ENCODE results near the gene ANTKMT. TPM values are rescaled to one million over a fixed set of nuclear protein-coding genes. Genes with fewer than 3 reads are reported as not detected.
"Not testable (repeated sequence)": the region's sequence is repeated elsewhere in the genome, so short reads cannot be mapped to it uniquely, and the experiment has no call there.

ANTKMT gene
- total RNA-seq, 2 experiments from 2014 or later: 12.3 to 14.2 TPM

DNA sequence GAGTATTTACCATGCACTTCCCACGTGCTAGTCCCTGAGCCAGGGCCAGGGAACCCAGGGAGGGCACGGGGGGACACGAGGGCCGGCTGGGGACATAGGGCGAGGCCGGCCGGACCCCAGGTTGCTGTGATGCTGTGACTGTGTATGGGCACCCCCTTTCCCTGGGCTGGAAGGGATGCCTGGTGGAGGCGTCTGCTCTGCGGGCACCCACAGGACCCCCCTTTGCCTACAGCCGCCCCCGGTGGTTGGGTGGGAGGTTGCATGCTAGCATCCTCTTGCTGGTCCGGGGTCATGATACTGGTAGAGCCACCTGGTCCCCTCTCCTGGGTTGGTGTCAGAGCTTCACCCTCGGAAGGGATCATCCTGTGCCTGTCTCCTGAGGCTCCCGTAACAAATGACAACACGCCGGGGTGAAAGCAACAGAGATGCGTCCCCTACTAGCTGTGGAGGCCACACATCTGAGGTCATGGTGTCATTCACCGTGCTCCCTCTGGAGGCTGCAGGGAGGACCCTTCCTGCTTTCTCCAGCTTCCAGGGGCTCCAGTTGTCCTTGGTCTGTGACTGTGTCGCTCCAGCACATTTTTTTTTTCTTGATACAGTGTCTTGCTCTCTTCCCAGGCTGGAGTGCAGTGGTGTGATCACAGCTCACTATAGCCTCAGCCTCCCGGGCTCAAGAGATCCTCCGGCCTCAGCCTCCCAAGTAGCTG, 23.0 kb downstream of the ANTKMT start:
- Mint-ChIP-seq H3K4me3 (no peak overlapping the region), H3K9me3 (ENCODE audit: insufficient read depth) (no peaks in the 10 kb centered on the region), H3K4me1 (ENCODE audit: low read depth) (peaks cover 14% of the 10 kb centered on the region), H3K27ac (no peak overlapping the region), H3K27me3 (ENCODE audit: low read depth) (no peaks in the 10 kb centered on the region), H3K36me3 (ENCODE audit: low read depth) (peaks cover 4% of the 10 kb centered on the region)
- no peak for DNase-seq
- POLR2A ChIA-PET: no interaction called here
- CTCF ChIA-PET: interaction anchor here (0.6 to 1.8 kb wide), 4 partner anchors 13 to 28 kb away, joined by 3 to 5 read pairs (median 3); no protein-coding TSS in a partner anchor
- ATAC-seq: no peak

DNA sequence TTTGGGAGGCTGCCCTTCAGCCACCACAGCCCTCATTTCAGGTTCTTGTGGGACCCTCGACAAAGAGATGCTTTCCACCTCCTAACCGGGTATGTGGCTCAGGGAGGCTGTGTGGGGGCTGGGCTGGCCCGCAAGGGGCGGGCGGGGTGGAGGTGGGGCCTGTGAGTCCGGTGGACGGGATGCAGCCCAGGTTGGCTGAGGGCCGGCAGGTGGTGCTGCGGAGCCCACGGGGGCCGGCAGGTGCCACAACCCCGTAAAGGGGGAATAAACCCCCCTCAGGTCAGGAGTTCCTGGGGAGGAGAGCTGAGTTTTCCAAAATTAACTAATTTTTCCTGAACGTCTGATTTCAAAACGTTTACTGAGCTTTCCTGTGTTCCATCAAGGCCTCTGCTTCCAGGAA, 24.8 kb downstream of the ANTKMT start:
- CTCF ChIA-PET: interaction anchor here (1.3 to 1.8 kb wide), 2 partner anchors 30 to 39 kb away, joined by 3 to 6 read pairs; partner anchors contain the start of gene METRN

DNA sequence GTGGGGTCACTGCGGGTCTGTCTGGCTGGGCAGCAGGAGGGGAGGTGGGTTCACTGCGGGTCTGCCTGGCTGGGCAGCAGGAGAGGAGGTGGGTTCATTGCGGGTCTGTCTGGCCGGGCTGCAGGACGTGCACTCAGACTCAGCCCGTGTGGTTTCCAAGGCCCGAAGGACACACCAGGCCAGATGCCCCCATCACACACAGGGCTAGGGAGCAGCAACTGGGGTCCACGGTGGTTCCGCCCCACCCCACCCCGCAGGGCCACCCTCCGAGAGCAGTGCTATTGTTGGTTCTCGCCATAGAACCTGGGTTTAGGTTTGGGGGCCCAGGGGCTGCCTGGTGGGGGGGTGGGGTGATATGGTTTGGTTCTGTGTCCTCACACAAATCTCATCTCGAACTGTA, 25.7 kb downstream of the ANTKMT start:
- peaks cover 3% of the 10 kb centered on the region for H3K4me1 Mint-ChIP-seq (ENCODE audit: low read depth)
- CTCF ChIA-PET: no interaction called here
- ATAC-seq: no peak
- H3K4me3 Mint-ChIP-seq: no peak overlapping the region
- H3K9me3 Mint-ChIP-seq (ENCODE audit: insufficient read depth): no peaks in the 10 kb centered on the region
- H3K27ac Mint-ChIP-seq: no peak overlapping the region
- DNase-seq: no peak
- H3K27me3 Mint-ChIP-seq (ENCODE audit: low read depth): no peaks in the 10 kb centered on the region
- POLR2A ChIA-PET: no interaction called here
- H3K36me3 Mint-ChIP-seq (ENCODE audit: low read depth): no peaks in the 10 kb centered on the region

More for the DNA sequence above, 24.8 kb downstream of the ANTKMT start:
- H3K27me3 Mint-ChIP-seq (ENCODE audit: low read depth): no peaks in the 10 kb centered on the region
- no peak overlapping the region for H3K4me3 Mint-ChIP-seq
- H3K4me1 Mint-ChIP-seq (ENCODE audit: low read depth): peaks cover 3% of the 10 kb centered on the region
- H3K9me3 Mint-ChIP-seq (ENCODE audit: insufficient read depth): no peaks in the 10 kb centered on the region
- DNase-seq: no peak
- no peaks in the 10 kb centered on the region for H3K36me3 Mint-ChIP-seq (ENCODE audit: low read depth)
- no peak overlapping the region for H3K27ac Mint-ChIP-seq
- POLR2A ChIA-PET: no interaction called here
- ATAC-seq: no peak

DNA sequence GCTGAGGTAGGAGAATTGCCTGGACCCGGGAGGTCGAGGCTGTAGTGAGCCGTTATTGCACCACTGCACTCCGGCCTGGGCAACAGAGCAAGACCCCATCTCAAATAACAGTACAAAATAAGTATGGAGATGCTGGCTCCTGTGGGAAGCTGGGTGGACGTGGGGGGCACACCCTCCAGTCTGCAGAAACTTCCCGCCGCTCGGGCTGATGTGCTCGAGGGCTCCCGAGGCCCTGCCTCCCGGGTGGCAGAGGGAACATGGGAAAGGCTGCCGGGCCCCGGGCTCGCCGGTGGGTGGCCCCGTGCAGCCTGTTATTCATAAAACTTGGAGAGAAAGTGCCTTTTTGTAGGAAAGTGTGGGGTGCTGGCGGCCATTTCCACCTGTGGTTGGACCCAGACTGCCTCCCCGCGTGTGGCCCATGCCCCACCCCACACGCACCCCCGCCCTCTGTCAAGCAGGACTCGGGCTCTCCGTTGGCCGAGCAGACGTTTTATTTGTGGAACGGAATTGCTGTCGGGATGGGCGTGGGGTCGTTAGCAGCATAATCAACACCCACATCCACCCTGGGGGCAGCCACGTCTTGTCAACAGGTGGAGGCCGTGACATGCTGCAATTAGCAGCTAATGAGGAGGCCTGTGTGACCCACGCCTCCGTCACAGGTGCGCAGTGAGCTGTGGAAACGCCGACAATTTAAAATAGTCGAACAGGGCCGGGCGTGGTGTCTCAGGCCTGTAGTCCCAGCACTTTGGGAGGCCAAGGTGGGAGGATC, 27.2 kb downstream of the ANTKMT start:
- H3K27me3 Mint-ChIP-seq (ENCODE audit: low read depth): peaks cover 2% of the 10 kb centered on the region
- H3K27ac Mint-ChIP-seq: no peak overlapping the region
- no peak for DNase-seq
- H3K4me3 Mint-ChIP-seq: no peak overlapping the region
- H3K9me3 Mint-ChIP-seq (ENCODE audit: insufficient read depth): no peaks in the 10 kb centered on the region
- H3K4me1 Mint-ChIP-seq (ENCODE audit: low read depth): no peaks in the 10 kb centered on the region
- POLR2A ChIA-PET: no interaction called here
- CTCF ChIA-PET: interaction anchor here (1.5 kb wide), 1 partner anchor 33 kb away, joined by 3 read pairs; the partner anchor contains the start of gene METRN
- ATAC-seq: no peak
- H3K36me3 Mint-ChIP-seq (ENCODE audit: low read depth): no peaks in the 10 kb centered on the region

DNA sequence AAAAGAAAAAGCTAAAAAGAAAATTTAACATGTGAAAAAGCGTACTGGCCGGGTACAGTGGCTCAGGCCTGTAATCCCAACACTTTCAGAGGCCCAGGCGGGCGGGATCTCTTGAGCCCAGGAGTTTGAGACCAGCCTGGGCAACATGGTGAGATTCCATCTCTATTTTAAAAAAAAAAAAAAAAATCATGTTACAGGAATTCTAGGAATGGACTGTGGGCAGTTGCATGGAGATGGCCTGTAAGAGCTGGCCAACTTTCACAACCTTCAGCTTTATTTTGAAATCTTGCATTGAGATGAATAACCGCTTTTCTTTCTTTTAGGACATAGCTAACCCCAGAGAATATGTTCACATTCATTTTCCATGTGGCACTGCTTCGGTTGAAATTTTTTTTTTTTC, 28.1 kb downstream of the ANTKMT start:
- Mint-ChIP-seq H3K27ac (no peak overlapping the region), H3K36me3 (ENCODE audit: low read depth) (no peaks in the 10 kb centered on the region), H3K27me3 (ENCODE audit: low read depth) (peaks cover 2% of the 10 kb centered on the region), H3K4me1 (ENCODE audit: low read depth) (no peaks in the 10 kb centered on the region), H3K9me3 (ENCODE audit: insufficient read depth) (no peaks in the 10 kb centered on the region), H3K4me3 (no peak overlapping the region)
- CTCF ChIA-PET: interaction anchor here (1.5 kb wide), 1 partner anchor 34 kb away, joined by 3 read pairs; the partner anchor contains the start of gene METRN
- no peak for ATAC-seq
- POLR2A ChIA-PET: interaction anchor here (0.6 kb wide), 1 partner anchor 33 kb away, joined by 3 read pairs; no protein-coding TSS in a partner anchor
- DNase-seq: no peak

DNA sequence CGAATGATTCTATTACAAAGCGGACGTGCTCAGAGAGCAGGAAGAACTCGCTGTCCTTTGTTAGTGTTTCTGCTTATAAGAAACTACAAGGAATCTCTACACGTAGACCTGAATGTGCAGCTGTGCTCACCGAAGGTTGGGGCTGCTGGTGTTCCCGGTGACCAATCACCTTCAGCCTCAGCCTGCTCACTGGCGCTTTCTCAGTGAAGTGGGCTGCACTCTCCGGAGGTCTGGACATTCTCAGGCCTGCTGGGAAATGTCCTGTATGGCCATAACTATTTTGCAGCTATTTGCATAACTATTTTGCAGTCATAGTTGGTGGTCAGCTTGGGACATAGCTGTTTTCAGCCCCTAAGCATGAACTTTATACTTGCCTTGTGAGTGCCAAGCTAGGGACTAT, 29.5 kb downstream of the ANTKMT start:
- ChIA-PET POLR2A (no interaction called here), CTCF (interaction anchor here (3.0 kb wide), 1 partner anchor 9 kb away, joined by 15 read pairs; the partner anchor contains the start of gene CIAO3)
- Mint-ChIP-seq H3K4me1 (ENCODE audit: low read depth) (peaks cover 2% of the 10 kb centered on the region), H3K4me3 (no peak overlapping the region), H3K9me3 (ENCODE audit: insufficient read depth) (no peaks in the 10 kb centered on the region), H3K27ac (no peak overlapping the region), H3K27me3 (ENCODE audit: low read depth) (peaks cover 2% of the 10 kb centered on the region), H3K36me3 (ENCODE audit: low read depth) (no peaks in the 10 kb centered on the region)
- DNase-seq: no peak
- ATAC-seq: no peak

DNA sequence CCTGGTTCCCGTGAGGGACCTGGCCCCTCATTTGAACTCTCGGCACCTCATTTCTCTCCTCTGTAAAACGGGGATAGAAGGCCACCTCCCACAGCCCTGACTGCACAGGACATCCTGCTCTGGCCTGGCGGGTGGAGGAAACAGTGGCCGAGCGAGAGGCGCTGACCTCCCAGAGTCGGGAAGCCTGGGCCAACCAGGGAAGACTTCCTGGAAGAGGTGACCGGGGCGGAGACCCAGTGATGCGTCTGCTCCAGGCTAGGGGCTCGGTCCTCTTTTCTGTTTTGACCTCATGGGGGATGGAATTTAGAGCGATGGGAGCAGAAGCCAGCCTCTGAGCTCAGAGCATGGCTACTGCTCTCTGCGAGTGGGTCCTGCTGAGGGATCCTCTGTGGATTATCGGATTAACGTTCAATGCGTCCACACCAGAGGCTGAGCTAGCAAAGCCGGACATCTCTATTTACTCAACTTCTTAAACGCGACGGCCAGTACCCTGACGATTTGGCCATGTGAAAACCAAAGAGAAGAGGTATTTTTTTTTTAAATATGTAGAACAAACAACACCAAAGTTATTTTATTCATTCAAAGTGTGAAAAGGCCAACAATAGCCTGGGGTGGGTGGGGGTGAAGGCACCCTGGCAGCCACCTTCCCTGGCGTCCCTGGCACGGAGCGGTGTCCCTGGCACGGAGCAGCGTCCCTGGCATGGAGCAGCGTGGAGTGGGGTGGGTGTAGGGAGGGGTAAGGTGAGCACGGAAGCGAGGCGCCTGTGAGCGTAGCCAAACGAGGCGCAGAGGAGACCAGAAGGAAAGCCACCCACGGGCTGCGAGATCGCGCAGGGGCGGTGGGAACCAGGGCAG, 30.4 kb downstream of the ANTKMT start:
- CTCF ChIA-PET: interaction anchor here (3.0 kb wide), 1 partner anchor 10 kb away, joined by 15 read pairs; the partner anchor contains the start of gene CIAO3
- Mint-ChIP-seq H3K4me1 (ENCODE audit: low read depth) (peaks cover 2% of the 10 kb centered on the region), H3K4me3 (no peak overlapping the region), H3K9me3 (ENCODE audit: insufficient read depth) (no peaks in the 10 kb centered on the region), H3K27me3 (ENCODE audit: low read depth) (peaks cover 2% of the 10 kb centered on the region), H3K36me3 (ENCODE audit: low read depth) (no peaks in the 10 kb centered on the region), H3K27ac (no peak overlapping the region)
- DNase-seq (no peak), ATAC-seq (no peak)
- POLR2A ChIA-PET: no interaction called here

DNA sequence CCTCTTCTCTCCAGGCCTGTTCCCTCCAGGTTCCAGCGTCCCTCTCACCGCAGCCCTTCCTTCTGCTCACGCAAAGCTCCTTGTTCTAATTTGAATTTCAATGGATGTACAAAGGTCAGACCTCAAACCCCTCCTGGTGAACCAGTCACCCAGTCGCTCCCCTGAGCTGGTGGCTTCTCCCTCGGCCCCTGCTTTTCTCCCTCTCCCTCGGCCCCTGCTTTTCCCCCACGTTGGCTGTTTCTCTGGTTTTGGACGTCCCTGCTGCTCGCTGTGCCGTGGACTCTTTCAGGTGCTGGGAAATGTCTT, 31.0 kb downstream of the ANTKMT start:
- CTCF ChIA-PET: interaction anchor here (3.0 kb wide), 1 partner anchor 11 kb away, joined by 15 read pairs; the partner anchor contains the start of gene CIAO3
- DNase-seq: no peak
- no peak overlapping the region for H3K4me3 Mint-ChIP-seq
- ATAC-seq: no peak
- peaks cover 2% of the 10 kb centered on the region for H3K27me3 Mint-ChIP-seq (ENCODE audit: low read depth)
- H3K4me1 Mint-ChIP-seq (ENCODE audit: low read depth): peaks cover 2% of the 10 kb centered on the region
- POLR2A ChIA-PET: no interaction called here
- H3K36me3 Mint-ChIP-seq (ENCODE audit: low read depth): no peaks in the 10 kb centered on the region
- H3K27ac Mint-ChIP-seq: no peak overlapping the region
- no peaks in the 10 kb centered on the region for H3K9me3 Mint-ChIP-seq (ENCODE audit: insufficient read depth)

DNA sequence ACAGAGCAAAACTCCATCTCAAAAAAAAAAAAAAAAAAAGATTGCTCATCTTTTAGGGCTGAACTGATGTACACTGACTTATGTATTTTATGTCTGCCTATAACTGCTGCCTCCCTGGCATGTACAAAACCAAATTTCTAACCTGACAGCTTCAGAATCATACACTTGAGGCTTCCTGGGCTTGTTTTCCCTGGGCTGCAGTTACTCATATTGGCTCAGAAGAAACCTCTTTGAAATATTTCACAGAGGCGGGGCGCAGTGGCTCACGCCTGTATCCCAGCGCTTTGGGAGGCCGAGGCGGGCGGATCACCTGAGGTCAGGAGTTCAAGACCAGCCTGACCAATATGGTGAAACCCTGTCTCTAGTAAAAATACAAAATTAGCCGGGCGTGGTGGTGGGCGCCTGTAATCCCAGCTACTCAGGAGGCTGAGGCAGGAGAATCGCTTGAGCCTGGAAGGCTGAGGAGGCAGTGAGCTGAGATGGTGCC, 33.2 kb downstream of the ANTKMT start:
- POLR2A ChIA-PET: not testable (repeated sequence)

DNA sequence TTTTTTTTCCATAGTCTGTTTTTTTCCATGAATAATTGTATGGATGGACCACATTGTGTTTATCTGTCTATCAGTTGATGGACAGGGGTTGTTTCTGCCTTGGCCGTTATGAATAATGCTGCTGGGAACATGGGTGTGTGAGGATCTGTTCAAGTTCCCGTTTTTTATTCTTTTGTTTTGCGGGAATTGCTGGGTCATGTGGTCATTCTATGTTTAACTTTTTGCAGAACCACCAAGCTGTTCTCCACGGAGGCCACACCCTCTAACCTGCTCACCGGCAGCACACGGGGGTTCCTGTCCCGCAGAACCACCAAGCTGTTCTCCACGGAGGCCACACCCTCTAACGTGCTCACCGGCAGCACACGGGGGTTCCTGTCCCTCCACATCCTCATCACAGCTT, 33.7 kb downstream of the ANTKMT start:
- ChIA-PET POLR2A (no interaction called here), CTCF (no interaction called here)
- Mint-ChIP-seq H3K9me3 (ENCODE audit: insufficient read depth) (no peaks in the 10 kb centered on the region), H3K4me1 (ENCODE audit: low read depth) (peaks cover 7% of the 10 kb centered on the region), H3K27me3 (ENCODE audit: low read depth) (peaks cover 6% of the 10 kb centered on the region), H3K36me3 (ENCODE audit: low read depth) (no peaks in the 10 kb centered on the region), H3K27ac (no peak overlapping the region), H3K4me3 (no peak overlapping the region)
- DNase-seq: no peak
- no peak for ATAC-seq

More for the DNA sequence above, 33.2 kb downstream of the ANTKMT start:
- H3K9me3 Mint-ChIP-seq (ENCODE audit: insufficient read depth); DNase-seq; H3K27ac Mint-ChIP-seq; CTCF ChIA-PET; H3K27me3 Mint-ChIP-seq (ENCODE audit: low read depth); H3K4me3 Mint-ChIP-seq; H3K4me1 Mint-ChIP-seq (ENCODE audit: low read depth); H3K36me3 Mint-ChIP-seq (ENCODE audit: low read depth); ATAC-seq: not testable (repeated sequence)

DNA sequence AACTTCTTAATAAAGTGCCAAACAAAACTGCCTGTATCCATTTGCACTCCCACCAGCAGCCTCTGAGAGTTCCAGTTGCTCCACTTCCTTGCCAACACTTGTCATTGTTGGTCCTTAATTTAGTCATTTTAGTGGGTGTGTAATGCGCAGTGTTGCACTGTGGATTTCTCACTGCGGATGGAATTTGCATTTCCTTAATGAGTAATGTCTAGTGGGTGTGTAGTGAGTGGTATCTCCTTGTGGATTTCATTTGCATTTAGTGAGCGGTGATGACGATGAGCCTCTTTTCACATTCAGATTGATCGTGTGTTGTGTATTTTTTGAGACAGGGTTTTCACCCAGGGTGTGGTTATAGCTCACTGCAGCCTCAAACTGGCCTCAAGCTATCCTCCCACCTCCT, 35.5 kb downstream of the ANTKMT start:
- POLR2A ChIA-PET: no interaction called here
- DNase-seq: no peak
- H3K36me3 Mint-ChIP-seq (ENCODE audit: low read depth): no peaks in the 10 kb centered on the region
- no peaks in the 10 kb centered on the region for H3K9me3 Mint-ChIP-seq (ENCODE audit: insufficient read depth)
- CTCF ChIA-PET: interaction anchor here (0.8 to 1.5 kb wide), 2 partner anchors 13 to 40 kb away, joined by 3 read pairs; no protein-coding TSS in a partner anchor
- no peak for ATAC-seq
- H3K27ac Mint-ChIP-seq: no peak overlapping the region
- peaks cover 7% of the 10 kb centered on the region for H3K4me1 Mint-ChIP-seq (ENCODE audit: low read depth)
- peaks cover 6% of the 10 kb centered on the region for H3K27me3 Mint-ChIP-seq (ENCODE audit: low read depth)
- H3K4me3 Mint-ChIP-seq: no peak overlapping the region

Data from activated CD8-positive, alpha-beta T cell treated with anti-CD3 and anti-CD28 coated beads, Interleukin-2, amount 10 ng/mL, durations not matched to agents 7 days and 5 days (primary cell).